A549 treated with ZK216348 at 1 μM for 4 hours (cell line): Measurements from ENCODE around the gene CFAP54. TPM values are rescaled to one million over a fixed set of nuclear protein-coding genes. Genes with fewer than 3 reads are reported as not detected.

ENCODE experiments used
- total RNA-seq: library from RNA; stranded (reverse); fragments of 200-300 nt; extraction: Qiagen RNA extraction; gene quantifications from 5 replicates; pipeline ENCODE4 v1.2.3, GENCODE V29; 2022; ENCODE audit warnings: low read depth

The CFAP54 gene
- 1.3 to 1.6 TPM (median 1.4 TPM) in 5 replicates for total RNA-seq

GRCh38 chr12:96489392-96490056 is at the start of gene CFAP54:
CFAP54 (plus strand) TSS chr12:96489577; CDS start chr12:96489610, 33 bp downstream.

GRCh38 chr12:96906849-96907670 is 417.7 kb downstream of the CFAP54 start, which contains the start of gene NEDD1:
NEDD1 (plus strand) TSS chr12:96907257; CDS start chr12:96909760, 2,503 bp downstream.

Other genes with a start within 250 kb of the CFAP54 start
- gene CDK17, start 89.1 kb upstream of the CFAP54 start, total RNA-seq, result 10.0 to 16.9 TPM (median 12.8 TPM) in 5 replicates